Left colon (tissue), 2 donors: Measurements from ENCODE around the gene FNDC8. TPM values are rescaled to one million over a fixed set of nuclear protein-coding genes. Genes with fewer than 3 reads are reported as not detected.
"Not testable (repeated sequence)": the region's sequence is repeated elsewhere in the genome, so short reads cannot be mapped to it uniquely, and the experiment has no call there.

Source experiments
- ATAC-seq: fragments of 200-7000 bp; cut with Tn5 transposase; one replicate; pipeline ENCODE4 v1.9.1; 2020; ENCODE audit warnings: mild to moderate bottlenecking, moderate library complexity
- DNase-seq, 2 donors: peaks; one replicate each; pipeline ENCODE4 v3.0.0-alpha.2; 2020
- intact Hi-C, 2 donors: fragments of 100-400 bp; cut with DNase I in 1 of 2; cut with micrococcal nuclease in 1 of 2; formaldehyde crosslinking; loops; one replicate each; pipeline versions ENCODE4 v1.11.2 to v1.14.0; 2022; cut with DNase I, micrococcal nuclease
- total RNA-seq, 2 donors: library from RNA; stranded (reverse); fragmentation: NEBNext Ultra II Directional; extraction: Animal tissue kit (Norgen Biotek cat#: 25700); gene quantifications; one replicate each; pipeline ENCODE4 v1.2.1, GENCODE V29; 2021
- donor health status: DM: no; HTN: no; CAD: no.
- donor health status: DM: yes; HTN: yes; CAD: no.

The FNDC8 gene
- total RNA-seq, 2 donors from 2014 or later: not detected

GRCh38 chr17:35132099-35132498 is 10.7 kb downstream of the FNDC8 start:
- ATAC-seq (peak; percentile 83), DNase-seq (no peak)
- intact Hi-C loops: no loop called here

- intact Hi-C loops: no loop called here
- no peak for ATAC-seq
- no peak for DNase-seq
Measured at GRCh38 chr17:35132816-35133550, 11.6 kb downstream of the FNDC8 start.

GRCh38 chr17:35135322-35135721 is 13.9 kb downstream of the FNDC8 start:
- ATAC-seq (no peak), DNase-seq (no peak)
- intact Hi-C loops: no loop called here

GRCh38 chr17:35138218-35138617 is 16.8 kb downstream of the FNDC8 start:
- intact Hi-C loops: no loop called here
- ATAC-seq: no peak
- DNase-seq: no peak

GRCh38 chr17:35141681-35142466 is 20.5 kb downstream of the FNDC8 start, which contains the start of gene NLE1:
Gene NLE1 (minus strand): TSS chr17:35142303. CDS start chr17:35142275, 28 bp downstream.
- ATAC-seq: peak; percentile 98
- intact Hi-C loops: no loop called here
- DNase-seq: peak; percentile 62 to 85

- intact Hi-C loops: no loop called here
- no peak for ATAC-seq
- DNase-seq: no peak
Measured at GRCh38 chr17:35142467-35142796, 21.0 kb downstream of the FNDC8 start.

GRCh38 chr17:35144840-35145239 is 23.4 kb downstream of the FNDC8 start:
- ATAC-seq (no peak), DNase-seq (no peak)
- intact Hi-C loops: no loop called here

- ATAC-seq (no peak), DNase-seq (no peak)
- intact Hi-C loops: no loop called here
Measured at GRCh38 chr17:35146214-35146833, 24.9 kb downstream of the FNDC8 start.

- no peak for DNase-seq
- ATAC-seq: no peak
Measured at GRCh38 chr17:35147375-35147905, 26.0 kb downstream of the FNDC8 start, which contains the start of gene UNC45B. Gene UNC45B (plus strand): TSS chr17:35147817. CDS start chr17:35148264, 447 bp downstream.

GRCh38 chr17:35148144-35148543 is 26.7 kb downstream of the FNDC8 start:
- DNase-seq (no peak), ATAC-seq (no peak)
- intact Hi-C loops: no loop called here

More at GRCh38 chr17:35147375-35147905, 26.0 kb downstream of the FNDC8 start, which contains the start of gene UNC45B:
- intact Hi-C loops: no loop called here

GRCh38 chr17:35149941-35150340 is 28.5 kb downstream of the FNDC8 start:
- no peak for DNase-seq
- intact Hi-C loops: no loop called here
- no peak for ATAC-seq

- ATAC-seq, intact Hi-C loops, DNase-seq: not testable (repeated sequence)
Measured at GRCh38 chr17:35151080-35151479, 29.7 kb downstream of the FNDC8 start.

- DNase-seq (no peak), ATAC-seq (no peak)
- intact Hi-C loops: no loop called here
Measured at GRCh38 chr17:35152421-35153140, 31.2 kb downstream of the FNDC8 start.

- ATAC-seq (no peak), DNase-seq (no peak)
- intact Hi-C loops: no loop called here
Measured at GRCh38 chr17:35154196-35155165, 33.1 kb downstream of the FNDC8 start.

GRCh38 chr17:35155246-35155645 is 33.8 kb downstream of the FNDC8 start:
- intact Hi-C loops: no loop called here
- no peak for DNase-seq

GRCh38 chr17:35159940-35160339 is 38.5 kb downstream of the FNDC8 start:
- intact Hi-C loops: loop anchor here in 1 of 2 donors (10.0 kb wide), 1 partner anchor 375 kb away; the partner anchor contains the start of gene SLFN12L
- no peak for ATAC-seq

More at GRCh38 chr17:35155246-35155645, 33.8 kb downstream of the FNDC8 start:
- ATAC-seq: no peak

More at GRCh38 chr17:35159940-35160339, 38.5 kb downstream of the FNDC8 start:
- no peak for DNase-seq
